ENCODE measurements around the gene ENO2. TPM values are rescaled to one million over a fixed set of nuclear protein-coding genes. Genes with fewer than 3 reads are reported as not detected.

The ENO2 gene
- total RNA-seq, 1 donor from 2014 or later = 5.3 TPM

DNA sequence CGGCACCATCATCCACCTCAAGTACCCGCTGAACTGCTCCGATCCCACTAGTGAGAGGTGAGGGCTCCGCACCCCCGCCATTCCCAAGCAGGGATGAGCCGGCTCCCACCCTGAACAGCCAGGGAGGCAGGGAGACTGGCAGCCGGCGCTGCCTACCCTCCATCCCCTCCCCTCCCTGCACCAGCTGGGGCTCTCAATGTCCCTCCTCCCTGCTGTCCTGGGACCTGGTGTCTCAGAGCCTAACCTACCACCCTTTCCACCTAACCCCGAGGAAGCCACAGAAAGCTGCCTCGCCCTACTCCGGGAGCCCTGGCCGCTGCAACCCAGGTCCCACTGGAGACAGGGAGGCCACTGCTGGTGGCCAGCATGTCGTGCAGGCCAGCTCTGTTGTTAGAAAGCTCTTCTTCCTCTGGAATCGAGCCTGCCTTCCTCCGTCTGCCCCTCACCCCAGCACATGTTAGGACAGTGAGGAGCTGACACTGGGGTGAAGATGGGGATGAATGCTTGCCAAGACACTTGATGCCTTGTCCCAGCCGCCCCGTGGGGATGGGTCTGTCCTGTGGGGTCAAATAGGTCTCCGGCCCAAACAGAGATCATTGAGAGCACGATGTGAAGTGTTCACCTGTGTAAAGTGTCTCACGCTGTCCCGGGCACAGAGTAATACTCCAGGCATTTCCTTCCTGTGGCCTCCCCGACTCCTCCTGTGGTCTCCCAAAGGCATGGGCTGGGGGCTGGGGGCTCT, 37.9 kb downstream of the ENO2 start:
- Mint-ChIP-seq H3K9me3 (ENCODE audit: unreplicated experiment) (no peaks in the 10 kb centered on the region), H3K4me1 (ENCODE audit: unreplicated experiment) (peaks cover 25% of the 10 kb centered on the region), H3K27ac (ENCODE audit: unreplicated experiment) (peak overlapping the region; percentile 85), H3K4me3 (ENCODE audit: unreplicated experiment) (peak overlapping the region; percentile 72), H3K36me3 (ENCODE audit: low read depth, unreplicated experiment) (peaks cover 7% of the 10 kb centered on the region), H3K27me3 (ENCODE audit: unreplicated experiment) (peaks cover 15% of the 10 kb centered on the region)
- TF ChIP-seq, protein P1, sequence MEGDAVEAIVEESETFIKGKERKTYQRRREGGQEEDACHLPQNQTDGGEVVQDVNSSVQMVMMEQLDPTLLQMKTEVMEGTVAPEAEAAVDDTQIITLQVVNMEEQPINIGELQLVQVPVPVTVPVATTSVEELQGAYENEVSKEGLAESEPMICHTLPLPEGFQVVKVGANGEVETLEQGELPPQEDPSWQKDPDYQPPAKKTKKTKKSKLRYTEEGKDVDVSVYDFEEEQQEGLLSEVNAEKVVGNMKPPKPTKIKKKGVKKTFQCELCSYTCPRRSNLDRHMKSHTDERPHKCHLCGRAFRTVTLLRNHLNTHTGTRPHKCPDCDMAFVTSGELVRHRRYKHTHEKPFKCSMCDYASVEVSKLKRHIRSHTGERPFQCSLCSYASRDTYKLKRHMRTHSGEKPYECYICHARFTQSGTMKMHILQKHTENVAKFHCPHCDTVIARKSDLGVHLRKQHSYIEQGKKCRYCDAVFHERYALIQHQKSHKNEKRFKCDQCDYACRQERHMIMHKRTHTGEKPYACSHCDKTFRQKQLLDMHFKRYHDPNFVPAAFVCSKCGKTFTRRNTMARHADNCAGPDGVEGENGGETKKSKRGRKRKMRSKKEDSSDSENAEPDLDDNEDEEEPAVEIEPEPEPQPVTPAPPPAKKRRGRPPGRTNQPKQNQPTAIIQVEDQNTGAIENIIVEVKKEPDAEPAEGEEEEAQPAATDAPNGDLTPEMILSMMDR (IDR thresholded peaks at IDR 0.05; ENCODE audit: unreplicated experiment) = no peak
- no peak for DNase-seq (ENCODE audit: low spot score)

DNA sequence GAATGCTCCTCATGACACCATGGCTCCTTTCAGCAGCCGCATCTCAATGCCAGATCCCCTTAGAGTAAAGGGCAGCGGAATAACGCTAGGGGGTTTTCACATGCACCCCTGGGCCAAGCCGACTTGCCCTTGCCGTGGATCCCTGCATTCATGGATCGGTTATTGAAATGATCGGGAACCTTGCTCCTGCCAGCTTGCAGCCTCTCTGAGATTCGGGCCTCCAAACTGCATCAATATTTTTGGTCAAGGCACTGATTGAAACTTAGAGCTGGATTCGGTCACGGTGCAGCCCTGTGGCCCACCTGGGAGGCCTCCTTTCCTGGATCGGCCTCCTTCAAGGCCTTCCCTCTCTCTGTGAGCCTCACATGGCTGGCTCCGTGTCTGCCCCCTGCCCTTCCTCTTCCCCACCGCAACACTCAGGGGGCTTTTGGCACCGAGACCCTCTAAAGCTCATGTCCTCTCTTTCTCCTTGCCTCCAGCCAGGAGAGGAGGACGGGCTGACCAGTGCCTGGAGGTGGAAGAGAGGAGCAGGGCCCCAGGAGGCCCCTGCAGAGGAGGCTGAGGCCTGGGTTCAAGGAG, 38.6 kb downstream of the ENO2 start:
- Mint-ChIP-seq H3K27ac (ENCODE audit: unreplicated experiment) (peak overlapping the region; percentile 85), H3K4me1 (ENCODE audit: unreplicated experiment) (peaks cover 25% of the 10 kb centered on the region), H3K27me3 (ENCODE audit: unreplicated experiment) (peaks cover 12% of the 10 kb centered on the region), H3K36me3 (ENCODE audit: low read depth, unreplicated experiment) (peaks cover 7% of the 10 kb centered on the region), H3K4me3 (ENCODE audit: unreplicated experiment) (peak overlapping the region; percentile 72), H3K9me3 (ENCODE audit: unreplicated experiment) (no peaks in the 10 kb centered on the region)
- DNase-seq (ENCODE audit: low spot score) = no peak
- TF ChIP-seq, protein P1 (IDR thresholded peaks at IDR 0.05; ENCODE audit: unreplicated experiment) = no peak

DNA sequence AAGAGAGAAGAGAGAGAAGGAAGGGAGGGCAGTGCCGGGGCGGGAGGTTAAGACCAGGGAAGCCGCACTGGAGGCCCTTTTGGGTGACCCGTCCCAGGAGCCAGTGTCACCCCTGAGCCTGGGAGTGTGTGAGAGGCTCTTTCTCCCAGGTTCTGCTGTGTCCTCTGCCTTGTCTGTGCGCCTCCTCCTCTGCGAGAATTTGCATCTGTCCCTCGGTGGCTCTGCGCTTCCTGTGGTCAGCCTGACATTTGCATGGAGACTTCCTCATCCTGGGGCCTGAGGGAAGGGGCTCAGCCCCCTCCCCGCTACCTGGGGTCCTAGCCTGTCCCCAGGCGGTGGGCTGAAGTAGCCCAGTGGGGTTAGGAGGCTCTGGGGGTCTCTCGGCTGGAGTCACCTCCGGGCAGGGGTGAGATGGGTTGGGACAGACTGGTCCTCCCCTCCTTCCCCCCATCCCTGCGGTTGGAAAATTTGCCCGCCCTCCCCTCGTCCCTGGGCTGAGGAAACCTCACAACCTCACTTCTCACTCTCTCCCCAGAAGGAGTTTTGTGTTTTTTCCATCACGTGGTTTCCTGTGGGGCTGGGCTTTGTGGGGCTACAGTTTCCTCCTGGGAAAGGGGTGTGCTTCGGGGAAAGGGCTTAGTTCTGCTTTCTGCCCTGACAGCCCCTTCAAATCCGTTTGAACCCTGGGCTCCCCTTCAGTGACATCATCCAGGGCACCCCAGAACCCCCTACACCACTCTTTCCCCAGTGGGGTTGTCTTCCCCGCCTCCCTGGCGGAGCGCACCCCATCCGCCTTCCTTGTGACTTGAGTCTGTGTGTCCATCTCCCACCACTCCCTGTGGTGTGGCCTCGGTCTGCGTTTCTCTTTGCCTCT, 39.3 kb downstream of the ENO2 start:
- peak overlapping the region; percentile 85 for H3K27ac Mint-ChIP-seq (ENCODE audit: unreplicated experiment)
- peaks cover 7% of the 10 kb centered on the region for H3K36me3 Mint-ChIP-seq (ENCODE audit: low read depth, unreplicated experiment)
- DNase-seq (ENCODE audit: low spot score) = peak; percentile 55
- peaks cover 17% of the 10 kb centered on the region for H3K27me3 Mint-ChIP-seq (ENCODE audit: unreplicated experiment)
- peaks cover 29% of the 10 kb centered on the region for H3K4me1 Mint-ChIP-seq (ENCODE audit: unreplicated experiment)
- TF ChIP-seq, protein P1 (IDR thresholded peaks at IDR 0.05; ENCODE audit: unreplicated experiment) = no peak
- peak overlapping the region; percentile 51 for H3K4me3 Mint-ChIP-seq (ENCODE audit: unreplicated experiment)
- no peaks in the 10 kb centered on the region for H3K9me3 Mint-ChIP-seq (ENCODE audit: unreplicated experiment)

DNA sequence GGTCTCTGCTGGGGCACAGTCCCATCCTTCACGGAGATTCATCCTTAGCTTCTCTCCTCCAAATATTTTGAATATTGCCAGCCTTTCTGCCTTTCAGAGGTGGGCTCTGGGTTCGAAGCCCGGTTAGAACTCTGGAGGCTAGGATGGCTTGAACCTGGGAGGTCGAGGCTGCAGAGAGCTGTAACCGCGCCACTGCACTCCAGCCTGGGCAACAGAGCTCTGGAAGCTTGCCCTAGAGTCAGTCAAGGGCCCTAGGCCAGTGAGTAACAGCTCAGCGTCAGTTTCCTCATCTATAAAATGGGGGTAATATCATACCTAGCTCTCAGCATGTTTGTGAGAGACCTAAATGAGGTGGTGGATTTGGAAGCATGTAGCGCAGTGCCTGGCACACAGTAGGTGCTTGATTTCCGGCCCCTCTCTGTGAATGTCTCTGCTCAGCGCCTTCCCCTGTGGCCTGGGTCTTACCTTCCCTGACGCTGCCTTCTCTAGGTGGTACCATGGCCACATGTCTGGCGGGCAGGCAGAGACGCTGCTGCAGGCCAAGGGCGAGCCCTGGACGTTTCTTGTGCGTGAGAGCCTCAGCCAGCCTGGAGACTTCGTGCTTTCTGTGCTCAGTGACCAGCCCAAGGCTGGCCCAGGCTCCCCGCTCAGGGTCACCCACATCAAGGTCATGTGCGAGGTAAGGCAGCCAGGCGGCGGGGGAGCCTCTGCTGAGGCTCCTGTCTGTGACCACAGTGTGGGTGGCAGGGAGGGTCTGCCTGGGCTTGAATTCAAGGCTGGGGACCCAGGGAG, 40.1 kb downstream of the ENO2 start:
- peaks cover 37% of the 10 kb centered on the region for H3K4me1 Mint-ChIP-seq (ENCODE audit: unreplicated experiment)
- H3K4me3 Mint-ChIP-seq (ENCODE audit: unreplicated experiment) = peak overlapping the region; percentile 51
- no peaks in the 10 kb centered on the region for H3K9me3 Mint-ChIP-seq (ENCODE audit: unreplicated experiment)
- DNase-seq (ENCODE audit: low spot score) = no peak
- peaks cover 17% of the 10 kb centered on the region for H3K27me3 Mint-ChIP-seq (ENCODE audit: unreplicated experiment)
- TF ChIP-seq, protein P1 (IDR thresholded peaks at IDR 0.05; ENCODE audit: unreplicated experiment) = no peak
- peaks cover 8% of the 10 kb centered on the region for H3K36me3 Mint-ChIP-seq (ENCODE audit: low read depth, unreplicated experiment)
- H3K27ac Mint-ChIP-seq (ENCODE audit: unreplicated experiment) = peak overlapping the region; percentile 84

Data from endothelial cell (in vitro differentiated cells).